Activated naive CD4-positive, alpha-beta T cell treated with anti-CD3 and anti-CD28 coated beads, Interleukin-2, amount 10 ng/mL, durations not matched to agents 5 hours and 36 hours (primary cell): ENCODE measurements around the gene KRTAP5-8. TPM values are rescaled to one million over a fixed set of nuclear protein-coding genes. Genes with fewer than 3 reads are reported as not detected.

Source experiments
- total RNA-seq, 2 experiments: library from RNA; stranded (reverse); gene quantifications; one replicate each; pipeline ENCODE4 v1.2.3, GENCODE V29; 2021

KRTAP5-8 gene, protein sequence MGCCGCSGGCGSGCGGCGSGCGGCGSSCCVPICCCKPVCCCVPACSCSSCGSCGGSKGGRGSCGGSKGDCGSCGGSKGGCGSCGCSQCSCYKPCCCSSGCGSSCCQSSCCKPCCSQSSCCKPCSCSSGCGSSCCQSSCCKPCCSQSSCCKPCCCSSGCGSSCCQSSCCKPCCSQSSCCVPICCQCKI
- total RNA-seq = under 1 TPM; 0.19 to 0.23 TPM

DNA sequence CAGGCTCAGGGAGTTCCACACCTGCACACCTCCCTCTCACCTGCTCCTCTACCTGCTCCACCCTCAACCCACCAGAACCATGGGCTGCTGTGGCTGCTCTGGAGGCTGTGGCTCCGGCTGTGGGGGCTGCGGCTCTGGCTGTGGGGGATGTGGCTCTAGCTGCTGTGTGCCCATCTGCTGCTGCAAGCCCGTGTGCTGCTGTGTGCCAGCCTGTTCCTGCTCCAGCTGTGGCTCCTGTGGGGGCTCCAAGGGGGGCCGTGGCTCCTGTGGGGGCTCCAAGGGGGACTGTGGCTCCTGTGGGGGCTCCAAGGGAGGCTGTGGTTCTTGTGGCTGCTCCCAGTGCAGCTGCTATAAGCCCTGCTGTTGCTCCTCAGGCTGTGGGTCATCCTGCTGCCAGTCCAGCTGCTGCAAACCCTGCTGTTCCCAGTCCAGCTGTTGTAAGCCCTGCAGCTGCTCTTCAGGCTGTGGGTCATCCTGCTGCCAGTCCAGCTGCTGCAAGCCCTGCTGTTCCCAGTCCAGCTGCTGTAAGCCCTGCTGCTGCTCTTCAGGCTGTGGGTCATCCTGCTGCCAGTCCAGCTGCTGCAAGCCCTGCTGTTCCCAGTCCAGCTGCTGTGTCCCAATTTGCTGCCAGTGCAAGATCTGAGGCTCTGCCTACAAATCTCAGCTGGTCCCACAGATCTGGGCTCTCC is at the start of gene KRTAP5-8:
Gene KRTAP5-8, plus strand, starts transcription at position 49 of the 689 bp plus-strand sequence. Its CDS starts 31 bp downstream, at position 80.

DNA sequence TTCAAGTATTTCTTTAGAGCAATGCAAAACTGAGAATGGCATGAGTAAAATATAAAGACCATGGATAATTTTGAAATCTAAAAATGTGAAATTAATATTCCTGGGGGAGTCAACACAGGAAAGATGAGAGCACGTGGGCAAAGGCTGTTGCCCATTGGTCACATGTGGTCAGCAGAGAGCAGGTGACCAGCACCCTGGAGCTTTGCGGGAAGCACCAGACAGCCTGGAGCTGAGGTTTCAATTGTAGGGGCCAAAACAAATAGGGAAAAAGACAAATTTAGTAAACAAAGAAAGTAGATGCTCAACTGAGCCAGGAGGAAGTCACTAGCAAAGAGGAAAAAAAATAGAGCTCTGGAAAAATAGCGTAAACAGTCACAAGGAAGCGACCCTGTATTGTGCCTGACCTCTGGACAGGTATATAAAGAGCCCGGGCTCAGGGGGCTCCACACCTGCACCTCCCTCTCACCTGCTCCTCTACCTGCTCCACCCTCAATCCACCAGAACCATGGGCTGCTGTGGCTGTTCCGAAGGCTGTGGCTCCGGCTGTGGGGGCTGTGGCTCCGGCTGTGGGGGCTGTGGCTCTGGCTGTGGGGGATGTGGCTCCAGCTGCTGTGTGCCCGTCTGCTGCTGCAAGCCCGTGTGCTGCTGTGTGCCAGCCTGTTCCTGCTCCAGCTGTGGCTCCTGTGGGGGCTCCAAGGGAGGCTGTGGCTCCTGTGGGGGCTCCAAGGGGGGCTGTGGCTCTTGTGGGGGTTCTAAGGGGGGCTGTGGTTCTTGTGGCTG is 10.8 kb upstream of the KRTAP5-8 start, which contains the start of gene KRTAP5-7:
Gene KRTAP5-7, plus strand, starts transcription at position 472 of the 780 bp plus-strand sequence. Its CDS starts 34 bp downstream, at position 506.

DNA sequence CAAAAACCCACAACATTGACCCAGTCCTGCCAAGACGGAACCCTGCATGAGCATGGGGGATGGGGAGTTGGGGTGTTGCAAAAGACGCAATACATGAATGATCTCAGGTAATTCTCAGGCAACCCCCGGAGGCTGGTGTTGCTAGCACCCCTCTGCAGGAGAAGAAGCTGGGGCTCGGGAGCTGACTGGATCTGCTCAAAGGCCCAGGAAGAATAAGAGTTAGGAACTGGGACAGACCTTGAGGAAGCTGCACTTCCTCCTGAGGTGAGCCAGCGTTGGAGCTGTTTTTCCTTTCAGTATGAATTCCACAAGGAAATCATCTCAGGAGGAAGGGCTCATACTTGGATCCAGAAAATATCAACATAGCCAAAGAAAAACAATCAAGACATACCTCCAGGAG is 10.3 kb downstream of the KRTAP5-8 start, which contains the start of gene KRTAP5-9:
Gene KRTAP5-9, plus strand, starts transcription at position 301 of the 400 bp plus-strand sequence. CDS start 238 bp downstream, outside the sequence.

DNA sequence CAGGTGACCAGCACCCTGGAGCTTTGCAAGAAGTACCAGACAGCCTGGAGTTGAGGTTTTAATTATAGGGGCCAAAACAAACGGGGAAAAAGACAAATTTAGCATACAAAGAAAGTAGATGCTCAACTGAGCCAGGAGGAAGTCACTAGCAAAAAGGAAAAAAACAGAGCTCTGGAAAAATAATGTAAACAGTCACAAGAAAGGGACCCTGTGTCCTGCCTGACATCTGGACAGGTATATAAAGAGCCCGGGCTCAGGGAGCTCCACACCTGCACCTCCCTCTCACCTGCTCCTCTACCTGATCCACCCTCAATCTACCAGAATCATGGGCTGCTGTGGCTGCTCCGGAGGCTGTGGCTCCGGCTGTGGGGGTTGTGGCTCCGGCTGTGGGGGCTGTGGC is 27.4 kb downstream of the KRTAP5-8 start, which contains the start of gene KRTAP5-10:
Gene KRTAP5-10, plus strand, starts transcription at position 301 of the 400 bp plus-strand sequence. Its CDS starts 25 bp downstream, at position 326.

DNA sequence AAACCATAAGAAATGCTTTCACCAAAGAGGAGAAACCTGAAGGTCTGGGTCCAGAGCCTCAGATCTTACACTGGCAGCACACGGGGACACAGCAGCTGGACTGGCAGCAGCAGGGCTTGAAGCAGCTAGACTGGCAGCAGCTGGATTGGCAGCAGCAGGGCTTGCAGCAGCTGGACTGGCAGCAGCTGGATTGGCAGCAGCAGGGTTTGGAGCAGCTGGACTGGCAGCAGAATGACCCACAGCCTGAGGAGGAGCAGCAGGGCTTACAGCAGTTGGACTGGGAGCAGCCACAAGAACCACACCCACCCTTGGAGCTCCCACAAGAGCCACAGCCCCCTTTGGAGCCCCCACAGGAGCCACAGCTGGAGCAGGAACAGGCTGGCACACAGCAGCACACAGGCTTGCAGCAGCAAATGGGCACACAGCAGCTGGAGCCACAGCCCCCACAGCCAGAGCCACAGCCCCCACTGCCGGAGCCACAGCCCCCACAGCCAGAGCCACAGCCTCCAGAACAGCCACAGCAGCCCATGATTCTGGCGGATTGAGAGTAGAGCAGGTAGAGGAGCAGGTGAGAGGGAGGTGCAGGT is 44.6 kb downstream of the KRTAP5-8 start, which contains the start of gene KRTAP5-11:
Gene KRTAP5-11, minus strand, starts transcription at position 567 of the 587 bp plus-strand sequence. Its CDS starts 38 bp downstream, at position 529.

Other genes starting within 250 kb of the KRTAP5-8 start
- gene DHCR7, start 89.6 kb upstream of the KRTAP5-8 start, total RNA-seq = 10 to 100 TPM; 65.1 to 68.4 TPM
- 100 to 1,000 TPM; 161 to 164 TPM for gene NADSYN1, start 84.8 kb upstream of the KRTAP5-8 start, total RNA-seq
- gene KRTAP5-7, start 10.8 kb upstream of the KRTAP5-8 start, total RNA-seq = under 1 TPM; 0.17 to 0.23 TPM
- not detected for gene KRTAP5-9, start 10.4 kb downstream of the KRTAP5-8 start, total RNA-seq
- gene KRTAP5-10, start 27.5 kb downstream of the KRTAP5-8 start, total RNA-seq = under 1 TPM in 1 of 2 experiments, not detected in 1; 0.26 TPM
- not detected for gene KRTAP5-11, start 44.9 kb downstream of the KRTAP5-8 start, total RNA-seq